GM12801 (cell line): ENCODE data around the gene FAM117A.

Source experiments
- TF ChIP-seq, protein P1 (sequence below): IDR thresholded peaks from one replicate; pipeline ENCODE4 v1.5.1; 2011; ENCODE audit warnings: control low read depth; ENCODE audit not compliant: insufficient read length; ENCODE audit errors: extremely low read depth

The FAM117A gene

DNA sequence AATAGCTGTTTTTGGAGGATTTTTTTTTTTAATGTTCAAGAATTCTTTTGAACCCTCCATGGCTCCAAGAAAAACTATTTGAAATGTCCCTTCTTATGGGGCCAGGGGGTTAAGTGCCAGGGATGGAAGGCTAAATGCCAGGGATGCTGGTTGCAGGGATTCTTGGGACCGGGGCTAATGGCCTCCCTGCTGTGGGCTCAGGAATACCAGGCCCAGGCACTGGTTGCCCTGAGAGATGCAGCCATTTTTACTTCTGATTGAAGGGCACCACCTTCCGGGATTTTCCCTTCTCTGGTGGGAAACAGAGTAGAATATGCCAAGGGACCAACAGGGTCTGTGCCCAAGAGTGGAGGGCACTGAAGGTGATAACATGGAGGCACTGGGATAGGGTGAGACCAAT is 13.6 kb upstream of the FAM117A start:
- TF ChIP-seq, protein P1, sequence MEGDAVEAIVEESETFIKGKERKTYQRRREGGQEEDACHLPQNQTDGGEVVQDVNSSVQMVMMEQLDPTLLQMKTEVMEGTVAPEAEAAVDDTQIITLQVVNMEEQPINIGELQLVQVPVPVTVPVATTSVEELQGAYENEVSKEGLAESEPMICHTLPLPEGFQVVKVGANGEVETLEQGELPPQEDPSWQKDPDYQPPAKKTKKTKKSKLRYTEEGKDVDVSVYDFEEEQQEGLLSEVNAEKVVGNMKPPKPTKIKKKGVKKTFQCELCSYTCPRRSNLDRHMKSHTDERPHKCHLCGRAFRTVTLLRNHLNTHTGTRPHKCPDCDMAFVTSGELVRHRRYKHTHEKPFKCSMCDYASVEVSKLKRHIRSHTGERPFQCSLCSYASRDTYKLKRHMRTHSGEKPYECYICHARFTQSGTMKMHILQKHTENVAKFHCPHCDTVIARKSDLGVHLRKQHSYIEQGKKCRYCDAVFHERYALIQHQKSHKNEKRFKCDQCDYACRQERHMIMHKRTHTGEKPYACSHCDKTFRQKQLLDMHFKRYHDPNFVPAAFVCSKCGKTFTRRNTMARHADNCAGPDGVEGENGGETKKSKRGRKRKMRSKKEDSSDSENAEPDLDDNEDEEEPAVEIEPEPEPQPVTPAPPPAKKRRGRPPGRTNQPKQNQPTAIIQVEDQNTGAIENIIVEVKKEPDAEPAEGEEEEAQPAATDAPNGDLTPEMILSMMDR = no peak

DNA sequence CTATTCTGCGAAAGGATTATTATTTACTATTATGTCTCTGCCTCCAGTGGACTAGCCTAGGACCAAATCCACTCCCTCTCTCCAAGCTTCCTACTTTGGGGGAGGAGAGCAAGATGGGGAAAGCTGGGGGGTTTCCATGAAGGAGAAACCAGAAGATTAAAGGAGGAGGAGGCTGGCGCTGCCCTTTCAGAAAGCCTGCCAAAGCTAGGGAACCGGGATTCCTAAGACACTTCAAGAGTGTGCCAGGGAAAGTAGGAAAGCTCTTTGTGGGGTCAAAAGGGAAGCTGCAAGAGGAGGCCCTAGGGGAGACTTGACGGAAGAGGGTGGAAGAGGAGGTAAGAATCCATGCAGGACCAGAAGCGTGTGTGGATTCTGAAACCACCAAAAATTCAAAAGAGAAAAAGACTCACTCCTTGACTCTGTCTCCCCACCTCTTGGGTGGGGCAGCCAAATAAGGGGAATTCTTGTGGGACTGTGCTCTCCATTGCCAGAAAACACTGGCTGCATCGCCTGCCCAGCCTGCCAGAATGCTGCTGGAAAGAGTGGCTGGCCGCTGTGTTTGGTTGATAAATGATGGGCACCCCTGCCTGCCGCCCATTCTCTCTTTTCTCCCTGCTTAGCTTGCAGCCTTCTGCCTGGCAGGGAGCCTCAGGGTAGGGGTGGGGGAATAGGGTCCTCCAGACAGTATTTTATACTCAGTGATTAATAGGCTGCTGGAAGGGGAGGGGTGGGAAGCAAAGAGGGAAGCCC is 12.8 kb upstream of the FAM117A start:
- TF ChIP-seq, protein P1 = no peak

DNA sequence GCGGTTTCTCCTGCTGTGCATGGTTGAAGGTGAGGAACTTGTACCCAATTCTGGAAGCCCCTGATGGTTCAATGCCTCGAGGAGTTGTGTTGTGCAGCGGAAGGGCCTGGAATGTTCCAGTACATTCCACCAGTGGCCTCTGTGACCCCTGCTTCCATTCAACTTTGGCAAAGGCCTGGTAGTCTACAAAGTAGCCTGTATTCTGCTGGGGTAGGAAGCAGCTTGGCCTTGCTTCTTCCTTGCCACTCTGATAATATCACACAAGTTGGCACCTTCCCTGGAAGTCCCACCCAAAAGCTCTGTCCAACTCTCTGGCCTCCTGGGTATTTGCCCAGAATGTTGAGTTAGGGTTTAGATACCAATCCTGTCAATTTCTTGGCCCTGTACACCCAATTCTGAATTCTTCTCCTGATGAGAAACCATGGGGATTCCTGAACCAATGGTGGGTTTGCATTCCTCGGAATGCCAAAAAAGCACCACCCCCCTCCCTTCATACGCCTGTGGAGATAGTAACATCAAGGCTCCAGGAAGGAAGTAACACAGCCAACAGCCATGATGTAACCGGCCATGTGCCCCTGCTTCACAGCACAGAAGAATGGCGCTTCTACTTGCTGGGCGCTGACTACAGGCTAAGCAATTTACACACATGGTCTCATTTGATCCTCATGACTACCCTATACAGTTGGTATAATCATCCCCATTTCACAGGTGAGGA is 11.8 kb upstream of the FAM117A start:
- TF ChIP-seq, protein P1 = no peak

DNA sequence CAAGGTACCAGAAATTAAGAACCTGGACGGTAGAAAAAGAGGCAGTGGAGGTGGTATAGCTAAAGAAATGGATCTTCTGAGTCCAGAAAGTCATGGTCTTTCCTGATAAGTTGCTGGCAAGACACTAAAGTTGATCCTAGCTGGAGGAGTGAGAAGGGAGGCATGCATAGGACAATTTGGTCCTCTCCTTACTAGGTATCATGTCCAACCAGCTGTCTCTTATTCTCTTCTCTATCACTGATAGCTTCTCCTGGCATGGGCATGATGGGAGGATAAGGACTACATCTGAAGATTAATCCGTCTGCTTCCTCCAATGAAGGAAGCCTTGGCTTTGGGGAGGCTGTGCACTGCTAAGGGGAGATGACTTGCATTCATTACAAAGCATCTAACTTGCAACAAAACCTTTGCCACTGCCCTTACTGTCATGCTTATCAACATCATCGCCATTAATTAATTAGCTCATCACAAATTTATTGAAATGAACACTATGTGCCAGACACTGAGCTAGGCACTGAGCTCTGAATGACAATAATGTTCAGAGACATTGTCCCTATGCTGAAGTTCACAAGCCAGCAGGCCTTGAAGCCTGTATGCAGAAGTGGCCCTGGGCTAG is 3.1 kb upstream of the FAM117A start:
- TF ChIP-seq, protein P1 = no peak

DNA sequence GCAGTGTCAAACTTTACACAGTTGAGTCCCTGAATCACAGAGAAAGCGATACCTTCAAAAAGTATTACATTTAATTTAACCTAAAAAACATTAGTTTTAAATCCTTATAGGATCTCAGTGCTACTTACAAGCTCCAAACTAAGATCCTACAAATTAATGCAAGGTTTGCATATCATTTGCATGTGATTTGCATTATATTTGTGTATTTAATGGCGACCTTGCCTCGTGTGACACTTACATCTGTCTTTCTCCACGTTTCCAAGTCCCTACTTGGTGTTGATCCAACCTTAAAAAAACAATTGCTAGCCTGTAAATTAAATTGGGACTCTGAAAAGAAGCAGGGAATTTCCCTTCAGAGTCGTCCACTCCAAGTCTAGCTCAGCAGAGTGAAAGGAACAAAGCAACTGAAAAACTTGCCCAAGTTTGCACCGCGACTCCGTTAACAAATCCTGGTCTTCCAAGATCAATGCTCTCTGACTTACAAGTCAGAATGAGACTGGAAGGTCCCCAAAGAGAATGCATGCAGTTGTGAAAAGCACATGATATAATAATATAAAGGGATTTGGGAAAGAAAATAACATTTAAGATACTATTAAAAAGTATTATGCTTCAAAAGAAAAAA is 739 bp upstream of the FAM117A start:
- TF ChIP-seq, protein P1 = no peak

DNA sequence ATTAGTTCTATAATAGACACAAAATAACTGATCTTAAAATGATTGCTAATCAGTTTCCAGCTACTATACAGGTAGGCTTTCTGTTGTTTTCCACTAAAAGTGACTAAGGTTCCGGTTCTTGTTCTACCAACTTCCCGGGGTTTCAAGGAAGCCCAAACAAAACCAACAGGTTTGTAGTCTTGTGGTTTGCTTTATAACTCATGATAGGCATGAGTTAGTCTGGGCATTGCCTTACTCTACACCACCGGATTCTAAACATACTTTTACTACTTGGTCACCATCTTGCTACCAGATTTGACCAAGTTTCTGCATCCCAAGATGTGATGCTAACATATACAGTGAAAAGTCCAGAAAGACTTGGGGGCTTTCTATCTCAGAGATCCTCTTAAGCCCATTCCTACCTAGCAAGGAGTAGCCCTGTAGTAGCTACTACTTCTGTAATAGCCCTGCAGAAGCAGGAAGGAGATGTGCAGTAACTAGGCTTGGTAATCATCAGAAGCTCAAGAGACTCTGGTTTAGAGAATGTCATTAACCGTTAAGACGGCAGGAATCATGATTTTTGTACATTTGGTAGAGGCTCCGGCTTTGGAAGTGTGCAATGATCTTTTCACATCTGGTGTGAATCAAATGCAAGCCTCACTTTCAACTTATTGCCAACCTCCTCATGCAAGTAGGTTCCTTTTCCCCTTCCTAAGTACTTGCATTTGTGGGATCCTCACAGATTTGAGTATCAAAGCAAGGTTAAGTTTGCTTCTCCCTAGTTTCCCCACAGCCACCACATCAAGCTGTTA is 1.6 kb downstream of the FAM117A start:
- TF ChIP-seq, protein P1 = no peak
